K562 (cell line): Measurements from ENCODE around the gene RNF150. TPM values are rescaled to one million over a fixed set of nuclear protein-coding genes. Genes with fewer than 3 reads are reported as not detected.

Source experiments
- ATAC-seq: fragments of 200-7000 bp; cut with Tn5 transposase; 3 replicates; pipeline ENCODE4 v1.9.1; 2020; ENCODE audit warnings: moderate library complexity
- BruUV-seq: library from RNA; stranded (reverse); fragments of 400-500 nt; replicated peaks from 2 replicates; lab custom pipeline; 2021; lab: Mats Ljungman, UMichigan
- CTCF ChIA-PET: fragments of 300-600 bp; formaldehyde crosslinking; extraction: SDS; loops from one replicate; lab custom pipeline; 2021; ENCODE audit warnings: low intra/inter-chr PET ratio; lab: Yijun Ruan, JAX
- POLR2A ChIA-PET: fragments of 300-600, 350-650 bp; sonication (Branson Sonifier 250); formaldehyde crosslinking; extraction: SDS; loops from one replicate; lab custom pipeline; 2021; ENCODE audit warnings: antibody characterized with exemption, inconsistent platforms; lab: Yijun Ruan, JAX
- DNase-seq, 4 experiments: peaks; one replicate each; pipeline versions ENCODE4 v3.0.0 to v3.0.0-alpha.2; 2011 to 2018; ENCODE audit warnings: low spot score in 3 of 4, mixed read lengths in 3 of 4; ENCODE audit errors: extremely low read depth in 1 of 4
- FAIRE-seq: peaks from 2 replicates; lab custom pipeline; 2011; peaks lifted over from hg19 to GRCh38; lab: Jason Lieb, UNC
- H2AFZ ChIP-seq: 2 replicates; pipeline ENCODE4 v1.6.0; 2011; ENCODE audit warnings: low read depth, low read length, control low read depth, inconsistent platforms
- H3K27ac ChIP-seq: fragments of 200-600 bp; 3 replicates; pipeline ENCODE4 v1.8.0; 2011; ENCODE audit warnings: low read depth, mild to moderate bottlenecking, control low read depth, inconsistent platforms, low read length, moderate library complexity, mixed read lengths; ENCODE audit errors: extremely low read depth
- H3K27me3 ChIP-seq, 2 experiments: fragments of 300-600 bp in 1 of 2; 2 replicates in 1 of 2; 3 replicates in 1 of 2; pipeline versions ENCODE4 v1.6.0 to v1.8.0; 2011; ENCODE audit warnings: inconsistent platforms in 2 of 2, low read length in 2 of 2, mild to moderate bottlenecking in 1 of 2, mixed read lengths in 1 of 2, moderate library complexity in 1 of 2; ENCODE audit not compliant: control insufficient read depth in 2 of 2, insufficient read depth in 2 of 2
- H3K36me3 ChIP-seq: fragments of 300-600 bp; 3 replicates; pipeline ENCODE4 v1.8.0; 2011; ENCODE audit warnings: mild to moderate bottlenecking, low read length, inconsistent platforms; ENCODE audit not compliant: control insufficient read depth, insufficient read depth
- H3K4me1 ChIP-seq, 2 experiments: fragments of 200-600 bp in 1 of 2; replicated peaks in 1 of 2; 2 replicates in 1 of 2; 3 replicates in 1 of 2; pipeline versions ENCODE4 v1.5.1 to v1.8.0; 2011; ENCODE audit warnings: inconsistent platforms in 2 of 2, low read length in 2 of 2, mild to moderate bottlenecking in 1 of 2, mixed read lengths in 1 of 2, moderate library complexity in 1 of 2; ENCODE audit not compliant: control insufficient read depth in 2 of 2, insufficient read depth in 2 of 2
- H3K4me2 ChIP-seq: 2 replicates; pipeline ENCODE4 v1.6.1; 2011; ENCODE audit warnings: low read length, control low read depth, inconsistent platforms, mixed read lengths; ENCODE audit not compliant: insufficient read depth
- H3K4me3 ChIP-seq: fragments of 200-600 bp; sonication (generic), shearing (Covaris generic); 2 replicates; pipeline ENCODE4 v1.5.1; 2016; ENCODE audit warnings: control low read depth, inconsistent platforms
- H3K79me2 ChIP-seq: fragments of 200-600 bp; 3 replicates; pipeline ENCODE4 v1.8.0; 2011; ENCODE audit warnings: low read length, inconsistent platforms; ENCODE audit not compliant: control insufficient read depth, insufficient read depth
- H3K9ac ChIP-seq, 2 experiments: 2 replicates each; pipeline versions ENCODE4 v1.6.0 to v1.6.1; 2011; ENCODE audit warnings: low read depth in 2 of 2, low read length in 2 of 2, control low read depth in 1 of 2, inconsistent platforms in 1 of 2, mild to moderate bottlenecking in 1 of 2, mixed read lengths in 1 of 2; ENCODE audit not compliant: insufficient read depth in 1 of 2
- H3K9me1 ChIP-seq: one replicate; pipeline ENCODE4 v1.6.0; 2011; ENCODE audit warnings: inconsistent platforms, mild to moderate bottlenecking, low read length, moderate library complexity; ENCODE audit not compliant: control insufficient read depth, insufficient read depth
- H3K9me3 ChIP-seq: replicated peaks from 2 replicates; pipeline ENCODE4 v1.5.1; 2011; ENCODE audit warnings: low read depth, low read length, inconsistent platforms; ENCODE audit not compliant: control insufficient read depth, insufficient read depth
- H4K20me1 ChIP-seq: replicated peaks from 2 replicates; pipeline ENCODE4 v1.6.1; 2011; ENCODE audit warnings: low read length, inconsistent platforms, mixed read lengths; ENCODE audit not compliant: control insufficient read depth, insufficient read depth
- EWSR1 ChIP-seq: fragments of 450-650 bp; IDR thresholded peaks from 2 replicates; pipeline ENCODE4 v1.6.1; 2018; ENCODE audit warnings: borderline replicate concordance, mild to moderate bottlenecking, low read depth, moderate library complexity; ENCODE audit not compliant: partially characterized antibody
- GMEB1 ChIP-seq: fragments of 250-450 bp; sonication (Bioruptor Pico); IDR thresholded peaks from 2 replicates; pipeline ENCODE4 v1.4.0; 2020; ENCODE audit warnings: mild to moderate bottlenecking
- JUNB ChIP-seq: fragments of 450-650 bp; formaldehyde crosslinking; conservative IDR thresholded peaks from 2 replicates; pipeline ENCODE4 v1.4.0; 2020; ENCODE audit warnings: mild to moderate bottlenecking
- OTX1 ChIP-seq: fragments of 450-650 bp; formaldehyde crosslinking; IDR thresholded peaks from 2 replicates; pipeline ENCODE4 v1.4.0; 2022; ENCODE audit warnings: mild to moderate bottlenecking
- PHB ChIP-seq: fragments of 250-450 bp; sonication (Bioruptor Pico); IDR thresholded peaks from 2 replicates; pipeline ENCODE4 v1.5.0; 2021
- SIN3B ChIP-seq: fragments of 450-650 bp; IDR thresholded peaks from 2 replicates; pipeline ENCODE4 v1.6.1; 2017; ENCODE audit warnings: low read depth, mild to moderate bottlenecking, moderate library complexity
- TAL1 ChIP-seq: fragments of 450-650 bp; IDR thresholded peaks from 2 replicates; pipeline ENCODE4 v1.6.1; 2016; ENCODE audit warnings: mild to moderate bottlenecking
- TCF15 ChIP-seq: fragments of 250-450 bp; sonication (Bioruptor Pico); IDR thresholded peaks from 2 replicates; pipeline ENCODE4 v1.8.0; 2022; ENCODE audit warnings: moderate library complexity, mild to moderate bottlenecking, inconsistent platforms
- TEAD4 ChIP-seq, 2 experiments: sonication (generic) in 1 of 2; formaldehyde crosslinking in 1 of 2; IDR thresholded peaks; 2 replicates each; pipeline versions ENCODE4 v1.6.1 to v1.8.0; 2012 to 2022; ENCODE audit warnings: borderline replicate concordance in 1 of 2, inconsistent platforms in 1 of 2, low read length in 1 of 2, mild to moderate bottlenecking in 1 of 2, missing genetic modification reagents in 1 of 2
- TOE1 ChIP-seq, 2 experiments: fragments of 450-650 bp in 1 of 2; sonication (generic) in 1 of 2; formaldehyde crosslinking in 1 of 2; IDR thresholded peaks; 2 replicates each; pipeline versions ENCODE4 v1.7.1 to v1.8.0; 2016 to 2022; ENCODE audit warnings: borderline replicate concordance in 2 of 2, mild to moderate bottlenecking in 2 of 2, antibody characterized with exemption in 1 of 2, inconsistent platforms in 1 of 2, low read depth in 1 of 2, missing genetic modification reagents in 1 of 2, moderate library complexity in 1 of 2
- ZBED1 ChIP-seq: IDR thresholded peaks from 2 replicates; pipeline ENCODE4 v1.6.1; 2014
- ZFP30 ChIP-seq: fragments of 250-450 bp; sonication (Bioruptor Pico); IDR thresholded peaks from 2 replicates; pipeline ENCODE4 v1.8.0; 2022; ENCODE audit warnings: moderate library complexity, mild to moderate bottlenecking, inconsistent platforms, borderline replicate concordance
- ZNF512 ChIP-seq: IDR thresholded peaks from 2 replicates; pipeline ENCODE4 v1.6.1; 2016; ENCODE audit warnings: missing genetic modification characterization, missing compliant biosample characterization
- ZNF583 ChIP-seq: fragments of 250-450 bp; sonication (Bioruptor Pico); IDR thresholded peaks from 2 replicates; pipeline ENCODE4 v1.4.0; 2020
- ZNF584 ChIP-seq: fragments of 200-800 bp; sonication (Bioruptor generic); IDR thresholded peaks from 2 replicates; pipeline ENCODE4 v1.6.1; 2016; ENCODE audit warnings: low read depth, mild to moderate bottlenecking, missing genetic modification characterization, missing compliant biosample characterization
- ZNF764 ChIP-seq: fragments of 250-450 bp; sonication (Bioruptor Pico); IDR thresholded peaks from 2 replicates; pipeline ENCODE4 v1.4.0; 2020; ENCODE audit warnings: low read depth, mild to moderate bottlenecking, moderate library complexity
- WGBS: fragments of 100-300 bp; shearing (Covaris generic); methylation state at CpG from one replicate; pipeline ENCODE4 v1.1.6; 2016; ENCODE audit warnings: low coverage, mixed read lengths; ENCODE audit not compliant: insufficient coverage; ENCODE audit errors: missing lambda C conversion rate; 5-methylcytosine and 5-hydroxymethylcytosine counted together
- in situ Hi-C: fragments of 300-500 bp; cut with MboI; formaldehyde crosslinking; loops from 4 replicates; pipeline ENCODE4 v1.15.0; 2018; ENCODE audit warnings: inconsistent platforms, mixed read lengths
- intact Hi-C: fragments of 100-400 bp; cut with micrococcal nuclease; formaldehyde crosslinking; loops from 2 replicates; pipeline ENCODE4 v1.14.2; 2022
- polyA plus RNA-seq, 8 experiments: library from polyadenylated mRNA; depleted of rRNA in 4 of 8; stranded (reverse) in 5 of 8; unstranded in 3 of 8; fragments of >200 nt; fragmentation: Nextera tagmentation in 2 of 8; fragmentation: Illumina TruSeq in 1 of 8; extraction: Ambion mirVana in 2 of 8; extraction: Trizol in 1 of 8; gene quantifications; 2 replicates each; pipeline versions ENCODE4 v1.2.1 to v1.2.3, GENCODE V29; 2011 to 2014; ENCODE audit warnings: inconsistent platforms in 1 of 8, missing spikeins in 1 of 8
- total RNA-seq, 7 experiments: library from RNA; depleted of rRNA in 6 of 7; stranded (reverse); fragments of >200 nt in 6 of 7; fragmentation: Illumina TruSeq in 2 of 7; extraction: Trizol in 2 of 7; gene quantifications; 2 replicates each; pipeline versions ENCODE4 v1.2.1 to v1.2.3, GENCODE V29; 2011 to 2021; ENCODE audit warnings: low replicate concordance in 1 of 7

Gene RNF150
- total and polyA plus RNA-seq, 9 of the 15 experiments (the other 6 are each of a cell fraction or from before 2014, with no cell fraction given): 0.09 TPM; not detected in 8

GRCh38 chr4:141124224-141124623 lies 9.0 kb downstream of the RNF150 start:
- POLR2A ChIA-PET: no interaction called here
- in situ Hi-C loops: no loop called here
- TF ChIP-seq TEAD4 (IDR thresholded peaks at IDR 0.05; ENCODE audit: low read length) (no peak), TEAD4 (CRISPR knock-in tag; IDR thresholded peaks at IDR 0.05; ENCODE audit: borderline replicate concordance) (no peak), TCF15 (CRISPR knock-in tag) (no peak), PHB (CRISPR knock-in tag) (no peak), ZNF584 (CRISPR knock-in tag) (no peak), SIN3B (no peak), ZNF764 (CRISPR knock-in tag) (no peak), TOE1 (IDR thresholded peaks at IDR 0.05; ENCODE audit: borderline replicate concordance) (no peak), TOE1 (CRISPR knock-in tag; IDR thresholded peaks at IDR 0.05; ENCODE audit: borderline replicate concordance, low read depth) (no peak), GMEB1 (CRISPR knock-in tag) (no peak), EWSR1 (no peak), JUNB (no peak), ZBED1 (no peak), TAL1 (no peak), ZNF583 (CRISPR knock-in tag) (no peak), ZFP30 (CRISPR knock-in tag) (no peak), OTX1 (CRISPR knock-in tag) (no peak), ZNF512 (tag) (no peak)
- TF ChIP-seq, all 486 proteins: peak for 0
- Histone ChIP-seq H3K79me2 (no peaks in the 10 kb centered on the region), H2AFZ (no peak overlapping the region), H3K4me3 (no peak overlapping the region), H3K27ac (no peak overlapping the region), H3K36me3 (no peaks in the 10 kb centered on the region), H3K4me2 (no peak overlapping the region), H3K4me1 (no peaks in the 10 kb centered on the region), H3K9ac (no peak overlapping the region), H4K20me1 (no peaks in the 10 kb centered on the region), H3K27me3 (no peaks in the 10 kb centered on the region), H3K9me3 (no peaks in the 10 kb centered on the region), H3K9me1 (no peaks in the 10 kb centered on the region)
- ATAC-seq (no peak), FAIRE-seq (no peak), DNase-seq (no peak)
- CTCF ChIA-PET: no interaction called here
- no TSS peak for BruUV-seq
- intact Hi-C loops: no loop called here
- 18% methylated on average over 1 of the region's 1 CpG for WGBS
